KOPT-K1 (cell line): ENCODE results near the gene MYBPH.

Source experiments
- H3K27ac ChIP-seq: fragments of 200-600 bp; sonication (generic); 2 replicates; pipeline ENCODE4 v1.5.1; 2016; ENCODE audit warnings: antibody characterized with exemption, mild to moderate bottlenecking, low read depth, low read length; ENCODE audit not compliant: poor library complexity, severe bottlenecking
- H3K36me3 ChIP-seq: fragments of 200-600 bp; sonication (generic); 2 replicates; pipeline ENCODE4 v1.5.1; 2017; ENCODE audit warnings: antibody characterized with exemption, mild to moderate bottlenecking, low read length, moderate library complexity; ENCODE audit not compliant: insufficient read depth
- H3K9me3 ChIP-seq: fragments of 200-600 bp; sonication (generic); 2 replicates; pipeline ENCODE4 v1.5.1; 2017; ENCODE audit warnings: antibody characterized with exemption, low read length, mild to moderate bottlenecking; ENCODE audit not compliant: insufficient read depth, poor library complexity, severe bottlenecking

The MYBPH gene

DNA sequence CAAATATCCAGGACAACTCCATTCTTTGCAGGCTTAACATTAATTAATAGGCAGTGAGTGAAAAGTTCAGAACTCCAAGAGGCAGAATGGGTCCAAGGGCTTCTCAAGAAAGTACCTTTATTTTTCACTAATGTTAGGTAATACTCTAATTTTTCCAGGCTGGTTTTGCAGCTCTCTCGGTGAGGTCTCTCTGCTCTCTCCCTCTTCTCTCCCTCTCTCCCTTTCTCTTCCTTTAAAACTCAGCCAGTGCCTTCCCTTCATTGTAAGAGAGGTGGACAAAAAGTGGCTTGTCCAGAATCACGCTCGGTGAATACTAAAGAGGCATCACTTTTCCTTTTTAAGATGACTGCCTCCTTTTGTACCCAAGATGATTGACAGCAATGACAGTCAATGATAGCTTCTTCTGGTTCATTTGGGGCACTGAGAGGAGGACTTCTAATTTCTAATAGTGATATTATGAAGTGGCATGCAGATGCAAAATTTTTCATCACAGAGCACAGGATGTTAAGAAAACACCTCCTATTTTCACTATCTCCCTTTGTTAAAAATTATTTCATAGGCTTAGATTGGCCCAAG is 12.2 kb upstream of the MYBPH start:
- H3K27ac ChIP-seq, result no peak overlapping the region
- H3K36me3 ChIP-seq, result no peaks in the 10 kb centered on the region
- H3K9me3 ChIP-seq, result no peaks in the 10 kb centered on the region

- Histone ChIP-seq H3K9me3 (no peaks in the 10 kb centered on the region), H3K27ac (no peak overlapping the region), H3K36me3 (no peaks in the 10 kb centered on the region)
Observed at GRCh38 chr1:203187304-203187685, 11.7 kb upstream of the MYBPH start.

GRCh38 chr1:203186446-203187303 is 11.0 kb upstream of the MYBPH start, which contains the start of gene CHI3L1:
Gene CHI3L1 (minus strand): TSS chr1:203186704. CDS start chr1:203186623, 81 bp downstream.
- Histone ChIP-seq H3K9me3 (no peaks in the 10 kb centered on the region), H3K36me3 (no peaks in the 10 kb centered on the region), H3K27ac (no peak within 1 kb of the TSS)

GRCh38 chr1:203186091-203186445 is 10.4 kb upstream of the MYBPH start:
- Histone ChIP-seq H3K9me3 (no peaks in the 10 kb centered on the region), H3K36me3 (no peaks in the 10 kb centered on the region), H3K27ac (no peak overlapping the region)

GRCh38 chr1:203185585-203185984 is 10.0 kb upstream of the MYBPH start:
- Histone ChIP-seq H3K27ac (no peak overlapping the region), H3K9me3 (no peaks in the 10 kb centered on the region), H3K36me3 (no peaks in the 10 kb centered on the region)

DNA sequence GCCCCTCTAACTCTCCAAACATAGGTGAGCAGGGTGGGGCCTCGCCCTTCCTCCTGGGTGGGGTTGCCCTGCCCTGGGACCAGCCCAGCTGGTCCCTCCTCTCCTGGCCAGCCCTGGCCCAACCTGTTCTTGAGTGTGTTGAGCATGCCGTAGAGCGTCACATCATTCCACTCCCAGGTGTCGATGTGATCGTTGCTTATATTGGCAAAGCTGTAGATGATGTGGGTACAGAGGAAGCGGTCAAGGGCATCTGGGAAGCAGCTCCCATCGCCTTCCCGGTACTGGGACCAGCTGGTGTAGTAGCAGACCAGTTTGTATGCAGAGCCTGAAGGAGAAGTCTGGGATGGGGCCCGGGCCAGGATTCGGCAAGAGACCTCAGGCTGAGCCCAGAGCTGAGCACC is 9.4 kb upstream of the MYBPH start:
- no peaks in the 10 kb centered on the region for H3K36me3 ChIP-seq
- H3K27ac ChIP-seq, result no peak overlapping the region
- H3K9me3 ChIP-seq, result no peaks in the 10 kb centered on the region

- H3K27ac ChIP-seq, result no peak overlapping the region
- H3K36me3 ChIP-seq, result no peaks in the 10 kb centered on the region
- H3K9me3 ChIP-seq, result no peaks in the 10 kb centered on the region
Observed at GRCh38 chr1:203184467-203184866, 8.8 kb upstream of the MYBPH start.

GRCh38 chr1:203183828-203184227 is 8.2 kb upstream of the MYBPH start:
- Histone ChIP-seq H3K9me3 (no peaks in the 10 kb centered on the region), H3K36me3 (no peaks in the 10 kb centered on the region), H3K27ac (no peak overlapping the region)

GRCh38 chr1:203182387-203182953 is 6.8 kb upstream of the MYBPH start:
- no peaks in the 10 kb centered on the region for H3K9me3 ChIP-seq
- H3K36me3 ChIP-seq, result no peaks in the 10 kb centered on the region
- H3K27ac ChIP-seq, result no peak overlapping the region

- no peaks in the 10 kb centered on the region for H3K9me3 ChIP-seq
- no peak overlapping the region for H3K27ac ChIP-seq
Observed at GRCh38 chr1:203181586-203182386, 6.2 kb upstream of the MYBPH start.

GRCh38 chr1:203180611-203181330 is 5.1 kb upstream of the MYBPH start:
- Histone ChIP-seq H3K9me3 (no peaks in the 10 kb centered on the region), H3K36me3 (no peaks in the 10 kb centered on the region), H3K27ac (no peak overlapping the region)

More at GRCh38 chr1:203181586-203182386, 6.2 kb upstream of the MYBPH start:
- H3K36me3 ChIP-seq, result no peaks in the 10 kb centered on the region

DNA sequence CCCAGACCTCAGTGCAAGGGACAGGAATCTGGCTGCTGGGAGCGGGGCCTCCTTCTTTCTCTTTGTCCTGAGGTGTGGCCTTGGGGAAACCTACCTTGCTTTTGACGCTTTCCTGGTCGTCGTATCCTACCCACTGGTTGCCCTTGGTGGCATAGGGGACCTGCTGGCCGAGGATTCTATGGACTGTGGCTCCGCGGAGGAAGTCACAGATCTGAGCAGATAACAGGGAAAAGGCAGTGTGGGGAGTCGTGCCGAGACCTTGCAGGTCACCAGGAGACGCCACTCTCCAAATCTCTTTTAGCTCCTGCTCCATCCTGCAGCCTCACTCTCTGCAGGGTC is 4.0 kb upstream of the MYBPH start:
- Histone ChIP-seq H3K9me3 (no peaks in the 10 kb centered on the region), H3K36me3 (no peaks in the 10 kb centered on the region), H3K27ac (no peak overlapping the region)

DNA sequence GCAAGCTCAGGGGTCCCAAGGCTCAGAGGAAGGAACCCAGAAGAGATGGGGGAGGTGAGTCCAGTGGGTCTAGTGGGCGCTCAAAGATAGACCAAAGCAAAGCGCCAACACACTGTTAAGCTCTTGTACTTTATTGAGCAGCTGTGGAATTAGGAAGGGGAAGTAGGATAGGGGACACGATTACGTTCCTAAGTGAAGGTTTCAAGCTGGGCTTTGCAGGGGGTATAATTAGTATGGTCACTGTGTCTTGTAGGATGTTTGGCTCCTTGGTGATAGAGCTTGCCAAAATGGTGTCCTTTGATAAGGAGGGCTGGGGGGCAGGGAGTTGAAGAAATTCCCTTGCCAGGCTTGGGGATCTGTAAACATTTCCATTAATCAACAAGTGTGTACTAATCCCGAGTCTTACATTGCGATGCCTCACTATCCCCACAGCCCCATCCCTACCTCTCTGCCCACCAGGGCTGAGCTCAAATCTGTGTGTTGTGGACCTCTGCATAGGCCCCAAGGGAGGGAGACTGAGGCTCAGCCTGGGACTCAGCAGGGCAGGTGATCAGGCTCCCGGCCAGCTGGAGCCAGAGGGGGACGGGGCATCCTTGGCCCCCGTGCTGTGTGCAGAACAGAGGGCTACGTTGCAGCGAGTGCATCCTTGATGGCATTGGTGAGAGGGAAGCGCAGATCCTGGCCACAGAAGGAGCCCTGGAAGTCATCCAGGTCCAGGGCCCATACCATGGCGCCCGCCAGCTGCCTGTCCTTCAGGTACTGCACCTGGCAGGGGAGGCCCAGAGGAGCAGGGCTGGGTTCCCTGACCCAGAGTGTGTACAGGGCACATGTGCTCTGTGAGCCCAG is 3.4 kb upstream of the MYBPH start:
- no peak overlapping the region for H3K27ac ChIP-seq
- H3K9me3 ChIP-seq, result no peaks in the 10 kb centered on the region

GRCh38 chr1:203178083-203178482 is 2.5 kb upstream of the MYBPH start:
- H3K36me3 ChIP-seq, result no peaks in the 10 kb centered on the region
- H3K27ac ChIP-seq, result no peak overlapping the region
- H3K9me3 ChIP-seq, result no peaks in the 10 kb centered on the region

More for the DNA sequence above, 3.4 kb upstream of the MYBPH start:
- H3K36me3 ChIP-seq, result no peaks in the 10 kb centered on the region
